Measurements from ENCODE around the gene ADSL.

Gene ADSL

GRCh38 chr22:40404251-40405177 is 58.2 kb downstream of the ADSL start:
- no peak for DNase-seq (ENCODE audit: low read depth in 2 of 2)

DNA sequence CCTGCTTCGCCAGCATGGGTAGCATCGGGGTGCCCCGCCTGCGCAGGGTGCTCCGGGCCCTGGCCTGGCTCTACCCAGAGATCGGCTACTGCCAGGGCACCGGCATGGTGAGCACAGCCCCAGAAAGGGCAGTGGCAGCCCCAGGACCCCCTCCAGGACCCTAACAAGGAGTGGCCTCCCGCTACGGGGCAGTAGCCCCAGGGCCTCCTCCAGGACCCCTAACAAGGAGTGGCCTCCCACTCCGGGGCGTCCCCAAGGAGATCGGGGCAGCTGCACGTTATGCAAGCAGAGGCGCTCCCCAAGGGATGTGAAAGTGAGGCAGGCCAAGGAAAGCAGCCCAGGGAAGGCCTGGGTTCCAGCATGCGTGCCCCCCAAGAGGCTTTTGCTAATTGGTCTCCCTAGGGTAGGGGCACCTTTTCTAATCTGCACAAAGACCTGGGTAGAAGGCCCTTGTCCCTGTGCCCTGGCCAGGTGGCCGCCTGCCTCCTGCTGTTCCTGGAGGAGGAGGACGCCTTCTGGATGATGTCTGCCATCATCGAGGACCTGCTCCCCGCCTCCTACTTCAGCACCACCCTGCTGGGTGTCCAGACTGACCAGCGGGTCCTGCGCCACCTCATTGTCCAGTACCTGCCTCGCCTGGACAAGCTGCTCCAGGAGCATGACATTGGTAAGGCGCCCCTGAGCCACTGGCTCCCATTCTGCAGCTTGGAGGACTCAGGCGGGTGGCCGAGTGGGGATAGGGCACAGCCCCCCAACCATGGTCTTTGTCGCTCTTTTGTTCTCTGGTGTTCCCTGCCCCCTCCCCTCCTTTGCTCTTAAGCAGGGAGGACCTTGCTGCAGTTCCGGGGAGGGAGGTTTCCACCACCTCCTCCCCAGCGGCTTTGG is 59.1 kb downstream of the ADSL start:
- DNase-seq (ENCODE audit: low read depth in 2 of 2): no peak

DNA sequence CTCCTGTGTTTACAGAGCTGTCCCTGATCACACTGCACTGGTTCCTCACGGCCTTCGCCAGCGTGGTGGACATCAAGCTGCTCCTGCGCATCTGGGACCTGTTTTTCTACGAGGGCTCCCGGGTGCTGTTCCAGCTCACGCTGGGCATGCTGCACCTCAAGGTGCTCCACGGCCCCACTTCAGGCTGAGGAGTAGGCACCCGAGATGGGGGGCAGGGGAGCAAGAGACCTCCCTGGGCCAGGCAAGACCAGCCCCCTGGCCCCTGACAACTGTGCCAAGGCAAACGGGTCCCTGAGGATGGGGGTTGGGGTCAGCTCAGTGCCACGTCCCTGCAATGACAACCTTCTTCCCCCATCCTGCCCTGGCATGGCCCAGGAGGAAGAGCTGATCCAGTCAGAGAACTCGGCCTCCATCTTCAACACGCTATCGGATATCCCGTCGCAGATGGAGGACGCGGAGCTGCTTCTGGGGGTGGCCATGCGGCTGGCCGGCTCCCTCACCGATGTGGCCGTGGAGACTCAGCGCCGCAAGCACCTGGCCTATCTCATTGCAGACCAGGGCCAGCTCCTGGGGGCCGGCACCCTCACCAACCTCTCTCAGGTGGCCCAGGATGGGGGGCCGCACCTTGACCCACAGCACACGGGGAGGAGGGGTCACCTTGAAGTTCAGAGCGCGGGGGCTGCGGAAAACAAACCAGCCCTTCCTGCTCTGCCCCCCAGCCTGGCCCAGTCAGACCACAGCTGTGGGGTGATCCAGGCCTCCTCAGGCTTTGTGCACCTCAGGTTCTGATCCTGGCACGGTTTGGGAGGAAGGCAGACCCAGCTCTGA is 60.0 kb downstream of the ADSL start:
- DNase-seq (ENCODE audit: low read depth in 2 of 2): no peak

DNA sequence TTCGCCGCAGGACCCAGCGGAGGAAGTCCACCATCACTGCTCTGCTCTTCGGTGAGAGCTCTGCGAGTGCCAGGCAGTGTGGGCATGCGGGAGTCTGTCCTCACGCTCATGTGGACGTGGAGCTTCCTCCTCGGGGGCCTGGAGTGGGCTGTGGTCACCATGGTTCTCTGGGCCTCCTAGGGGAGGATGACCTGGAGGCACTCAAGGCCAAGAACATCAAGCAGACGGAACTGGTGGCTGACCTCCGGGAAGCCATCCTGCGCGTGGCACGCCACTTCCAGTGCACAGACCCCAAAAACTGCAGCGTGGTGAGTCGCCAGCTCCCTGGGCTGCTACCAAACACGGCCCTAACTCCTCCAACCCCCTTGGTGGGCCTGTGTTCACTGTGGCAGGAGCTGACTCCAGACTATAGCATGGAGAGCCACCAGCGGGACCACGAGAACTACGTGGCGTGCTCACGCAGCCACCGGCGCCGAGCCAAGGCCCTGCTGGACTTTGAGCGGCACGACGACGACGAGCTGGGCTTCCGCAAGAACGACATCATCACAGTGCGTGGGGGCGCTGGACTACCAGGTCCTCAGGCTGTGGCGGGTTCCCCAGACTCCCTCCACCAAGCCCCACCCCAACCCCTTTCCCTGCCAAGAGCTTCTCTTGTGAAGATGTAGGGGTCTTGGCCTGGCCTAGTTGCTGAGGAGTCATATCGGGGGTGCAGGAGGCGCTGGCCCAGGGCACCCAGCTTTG is 60.9 kb downstream of the ADSL start:
- no peak for DNase-seq (ENCODE audit: low read depth in 2 of 2)

- DNase-seq (ENCODE audit: low read depth in 2 of 2): no peak
Observed at GRCh38 chr22:40407831-40408717, 61.8 kb downstream of the ADSL start.

DNA sequence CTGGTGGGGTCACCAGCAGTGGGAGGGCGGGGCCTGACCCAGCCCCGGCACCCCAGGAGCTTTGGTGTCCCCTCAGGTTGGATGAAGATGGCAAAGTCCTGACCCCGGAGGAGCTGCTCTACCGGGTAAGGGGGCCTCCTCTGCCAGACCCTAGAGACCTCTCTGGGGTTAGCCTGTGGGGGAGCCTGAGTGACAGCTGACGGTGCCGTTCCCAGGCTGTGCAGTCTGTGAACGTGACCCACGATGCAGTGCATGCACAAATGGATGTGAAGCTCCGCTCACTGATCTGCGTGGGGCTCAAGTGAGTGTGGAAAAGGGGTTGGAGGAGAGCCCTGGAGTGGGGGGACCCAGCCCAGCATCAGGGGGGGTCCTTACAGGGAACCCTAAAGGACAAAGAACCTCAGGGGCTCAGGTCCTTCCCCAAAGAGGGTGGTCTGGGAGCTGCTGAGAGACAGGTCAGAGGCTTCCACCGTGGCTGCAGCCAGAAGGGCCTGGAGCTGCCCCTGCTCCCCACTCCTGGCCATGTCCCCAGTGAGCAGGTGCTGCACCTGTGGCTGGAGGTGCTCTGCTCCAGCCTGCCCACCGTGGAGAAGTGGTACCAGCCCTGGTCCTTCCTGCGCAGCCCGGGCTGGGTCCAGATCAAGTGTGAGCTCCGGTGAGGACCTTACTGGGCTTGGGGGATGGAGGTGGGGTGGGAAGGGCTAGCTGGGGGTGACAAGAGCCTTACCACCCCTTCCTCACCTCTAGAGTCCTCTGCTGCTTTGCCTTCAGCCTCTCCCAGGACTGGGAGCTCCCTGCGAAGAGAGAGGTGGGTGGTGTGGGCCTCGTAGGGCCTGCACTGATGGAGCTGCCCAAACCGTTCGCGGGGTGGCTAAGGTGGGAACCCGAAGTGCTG is 62.7 kb downstream of the ADSL start:
- DNase-seq (ENCODE audit: low read depth in 2 of 2): no peak

- no peak for DNase-seq (ENCODE audit: low read depth in 2 of 2)
Observed at GRCh38 chr22:40409613-40410113, 63.4 kb downstream of the ADSL start.

GRCh38 chr22:40410272-40410671 is 64.0 kb downstream of the ADSL start:
- DNase-seq (ENCODE audit: low read depth in 2 of 2): no peak

GRCh38 chr22:40410731-40411505 is 64.6 kb downstream of the ADSL start:
- no peak for DNase-seq (ENCODE audit: low read depth in 2 of 2)

DNA sequence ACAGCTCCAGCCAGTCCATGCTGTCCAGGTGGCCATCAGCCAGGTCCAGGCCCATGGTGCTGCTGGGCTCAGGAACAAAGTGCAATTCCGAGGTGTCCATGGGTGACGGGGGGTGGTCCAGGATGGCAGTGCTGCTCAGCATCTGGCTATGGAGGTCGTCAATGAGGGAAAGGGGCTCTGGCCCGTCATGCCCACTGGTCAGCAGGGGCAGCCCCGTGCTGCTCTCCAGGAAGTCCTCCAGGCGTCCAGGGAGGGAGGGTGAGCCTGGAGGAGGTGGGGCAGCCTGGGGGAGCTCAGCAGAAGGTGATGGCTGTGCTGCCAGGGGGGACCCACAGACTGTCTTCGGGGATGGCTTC is 65.2 kb downstream of the ADSL start:
- no peak for DNase-seq (ENCODE audit: low read depth in 2 of 2)

GRCh38 chr22:40412441-40412840 is 66.1 kb downstream of the ADSL start:
- no peak for DNase-seq (ENCODE audit: low read depth in 2 of 2)

DNA sequence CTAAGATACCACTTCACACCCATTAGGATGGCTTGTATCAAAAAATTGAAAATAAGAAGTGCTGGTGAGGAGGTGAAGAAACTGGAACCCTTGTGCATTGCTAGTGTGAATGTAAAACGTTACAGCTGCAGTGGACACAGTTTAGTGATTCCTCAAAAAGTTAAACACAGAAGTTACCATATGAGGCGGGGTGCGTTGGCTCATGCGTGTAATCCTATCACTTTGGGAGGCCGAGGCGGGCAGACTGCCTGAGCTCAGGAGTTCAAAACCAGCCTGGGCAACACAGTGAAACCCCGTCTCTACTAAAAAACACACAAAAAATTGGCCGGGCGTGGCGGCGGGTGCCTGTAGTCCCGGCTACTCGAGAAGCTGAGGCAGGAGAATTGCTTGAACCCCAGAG is 67.6 kb downstream of the ADSL start:
- DNase-seq (ENCODE audit: low read depth in 2 of 2): no peak

DNA sequence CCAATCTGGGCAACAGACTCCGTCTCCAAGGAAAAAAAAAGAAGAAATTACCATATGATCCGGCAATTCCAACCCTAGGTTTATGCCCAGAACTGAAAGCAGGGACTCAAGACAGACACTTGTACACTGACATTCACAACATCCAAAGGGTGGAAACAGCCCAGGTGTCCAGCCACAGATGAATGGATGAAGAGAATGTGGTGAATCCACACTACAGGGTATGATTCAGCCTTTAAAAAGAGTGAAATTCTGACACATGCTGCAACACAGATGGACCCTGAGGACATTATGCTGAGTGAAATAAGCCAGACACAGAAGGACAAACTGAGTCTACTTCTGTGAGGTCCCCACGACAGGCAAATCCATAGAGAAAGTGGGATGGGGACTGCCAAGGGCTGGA is 68.0 kb downstream of the ADSL start:
- no peak for DNase-seq (ENCODE audit: low read depth in 2 of 2)

GRCh38 chr22:40414838-40415505 is 68.7 kb downstream of the ADSL start:
- no peak for DNase-seq (ENCODE audit: low read depth in 2 of 2)

DNA sequence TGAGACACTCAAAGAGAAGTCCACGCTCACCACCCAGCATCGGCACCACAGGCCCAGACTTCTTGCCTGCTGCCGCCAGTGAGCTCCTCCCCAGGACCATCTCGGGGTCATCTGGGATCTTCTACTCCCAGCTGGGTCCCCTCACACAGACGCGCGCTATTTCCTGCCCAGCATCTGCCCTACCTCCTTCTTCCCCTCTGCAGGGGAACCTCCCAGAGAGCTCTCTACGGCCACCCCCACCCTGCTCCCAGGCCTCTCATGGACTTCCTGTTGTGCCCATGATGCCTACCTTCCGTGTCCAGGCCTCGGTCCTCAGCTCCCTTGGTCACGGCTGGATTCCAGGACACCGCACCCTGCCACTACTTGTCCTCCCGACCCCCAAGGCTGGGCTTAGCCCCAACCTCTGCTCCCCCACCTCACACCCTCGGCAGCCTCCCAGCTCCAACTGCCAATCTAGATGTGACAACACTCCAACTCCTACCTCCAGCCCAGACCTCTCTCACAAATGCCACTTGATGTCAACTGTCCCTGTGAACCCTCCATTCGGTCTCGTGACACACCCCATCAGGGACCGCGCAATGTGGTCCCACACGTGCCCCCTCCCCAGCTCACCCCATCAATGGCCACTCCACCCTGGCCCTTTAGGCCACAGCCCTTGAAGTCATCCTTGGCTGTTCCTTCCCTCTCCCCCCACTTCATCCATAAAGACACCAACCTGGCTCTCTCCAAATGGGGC is 69.4 kb downstream of the ADSL start:
- DNase-seq (ENCODE audit: low read depth in 2 of 2): no peak

DNA sequence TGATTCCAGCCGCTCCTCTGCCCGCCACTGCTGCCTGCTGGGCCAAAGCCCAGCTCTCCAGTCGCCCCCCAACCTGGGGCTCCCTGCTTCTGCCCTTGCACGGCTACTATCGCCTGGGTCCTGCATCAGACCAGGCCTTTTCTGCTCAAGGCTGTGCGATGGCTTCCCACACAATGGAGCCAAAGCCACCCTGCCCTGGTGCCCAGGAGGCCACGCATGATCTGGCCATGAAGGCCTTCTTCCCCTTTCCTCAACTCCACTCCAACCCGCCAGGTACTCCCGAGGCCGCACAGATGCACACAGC is 69.9 kb downstream of the ADSL start:
- no peak for DNase-seq (ENCODE audit: low read depth in 2 of 2)

DNA sequence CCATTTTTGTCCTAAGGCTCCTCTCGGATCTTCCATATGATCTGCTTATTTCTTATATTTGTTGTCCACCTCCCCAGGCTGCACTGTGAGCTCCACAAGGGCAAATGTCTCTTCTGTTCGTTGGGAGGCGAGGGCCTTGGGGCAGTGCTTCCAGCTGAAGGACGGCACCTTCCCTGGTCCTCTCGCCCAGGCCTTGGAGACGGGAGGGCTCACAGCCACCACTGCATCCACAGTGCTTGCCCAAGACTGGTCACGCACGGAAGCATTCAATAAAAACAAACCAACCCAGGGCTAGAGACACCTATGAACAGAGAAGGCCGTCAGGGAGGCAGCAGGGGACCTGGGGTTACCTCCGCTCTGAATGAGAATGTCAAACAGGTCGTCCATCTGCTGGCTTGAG is 70.3 kb downstream of the ADSL start:
- no peak for DNase-seq (ENCODE audit: low read depth in 2 of 2)

All from stimulated activated CD4-positive, alpha-beta T cell treated with anti-CD3 and anti-CD28 coated beads, Interleukin-1b, Interleukin-23, amount 100 ng/mL, for 1 hour (primary cell).